ENCODE data around the gene PSTPIP2. TPM values are rescaled to one million over a fixed set of nuclear protein-coding genes. Genes with fewer than 3 reads are reported as not detected.

Gene PSTPIP2
- total and polyA plus RNA-seq, 2 of the 8 experiments (the other 6 are each of a cell fraction or from before 2014, with no cell fraction given): 1.8 to 2.4 TPM

GRCh38 chr18:45962866-45963265, 109.2 kb downstream of the PSTPIP2 start:
- Histone ChIP-seq H3K79me2 (ENCODE audit: control insufficient read depth in 1 of 2, insufficient read depth in 2 of 2, low read length in 2 of 2) (peaks cover 0 to 27% of the 10 kb centered on the region in 2 experiments; a peak in 2 of 4 replicates), H2AK5ac (ENCODE audit: low read depth, low read length) (no peak overlapping the region), H4K5ac (ENCODE audit: insufficient read length, low read depth, low read length) (no peak overlapping the region), H2AFZ (ENCODE audit: low read length) (no peak overlapping the region), H2BK15ac (ENCODE audit: low read length) (no peak overlapping the region), H3K14ac (ENCODE audit: insufficient read length) (no peak overlapping the region), H3K36me3 (ENCODE audit: control insufficient read depth in 2 of 4, insufficient read depth in 4 of 4, low read length in 3 of 4) (no peaks in the 10 kb centered on the region), H3K4me3 (ENCODE audit: extremely low read depth in 1 of 4, insufficient read depth in 2 of 4, low read depth in 3 of 4, low read length in 4 of 4) (no peak overlapping the region), H3K27me3 (replicated peaks in 1 of 4; ENCODE audit: control insufficient read depth in 3 of 4, extremely low read depth in 1 of 4, insufficient read depth in 3 of 4, low read length in 3 of 4) (no peaks in the 10 kb centered on the region; a peak in 2 of 7 replicates), H3K79me1 (ENCODE audit: low read depth, low read length) (no peaks in the 10 kb centered on the region; the same call in 1 of the 2 replicates), H3K18ac (ENCODE audit: extremely low read depth, low read length) (no peak overlapping the region), H3K9ac (replicated peaks in 1 of 4; ENCODE audit: extremely low read depth in 1 of 4, low read depth in 3 of 4, low read length in 3 of 4) (no peak overlapping the region), H3K23ac (ENCODE audit: insufficient read length) (no peak overlapping the region), H3K4me1 (replicated peaks in 1 of 4; ENCODE audit: control insufficient read depth in 3 of 4, insufficient read depth in 4 of 4, low read length in 3 of 4) (no peaks in the 10 kb centered on the region), H2BK12ac (ENCODE audit: low read depth, low read length) (no peak overlapping the region), H2BK5ac (ENCODE audit: low read depth, low read length) (no peak overlapping the region), H4K91ac (replicated peaks; ENCODE audit: insufficient read length, low read length) (no peak overlapping the region), H3K4me2 (ENCODE audit: insufficient read depth in 1 of 2, low read depth in 2 of 2, low read length in 2 of 2) (no peak overlapping the region), H3K4ac (replicated peaks; ENCODE audit: insufficient read length, low read depth, low read length) (no peak overlapping the region), H2BK20ac (ENCODE audit: low read length) (no peak overlapping the region), H4K20me1 (replicated peaks in 1 of 2; ENCODE audit: control insufficient read depth in 1 of 2, insufficient read depth in 2 of 2, low read length in 2 of 2) (peaks cover 0 to 3% of the 10 kb centered on the region in 2 experiments), H3K9me3 (ENCODE audit: insufficient read depth in 2 of 2, low read depth in 1 of 2, low read length in 1 of 2) (no peaks in the 10 kb centered on the region), H2BK120ac (replicated peaks; ENCODE audit: low read depth, low read length) (no peak overlapping the region), H4K8ac (ENCODE audit: extremely low read depth, insufficient read depth, low read length) (no peak overlapping the region), H3K56ac (replicated peaks; ENCODE audit: insufficient read length, low read depth, low read length) (no peak overlapping the region), H3K27ac (ENCODE audit: low read depth, low read length) (no peak overlapping the region), H3K23me2 (ENCODE audit: low read depth, low read length) (peaks cover 7% of the 10 kb centered on the region)
- no peak for TF ChIP-seq ATF2 (IDR thresholded peaks at IDR 0.05; ENCODE audit: low read length)
- ChIA-PET POLR2A (ENCODE audit: partially characterized antibody) (no interaction called here), CTCF (ENCODE audit: partially characterized antibody) (interaction anchor here (1.8 to 1.9 kb wide), 2 partner anchors 83 to 111 kb away, joined by 6 to 9 read pairs; no protein-coding TSS in a partner anchor)
- 85% methylated on average over 5 of the region's 5 CpGs; no CpG with 5 or more reads in 1 of the 2 experiments for WGBS, 2 experiments (ENCODE audit: extremely low coverage in 1 of 2, insufficient coverage in 1 of 2, insufficient read length in 1 of 2, insufficient replicate concordance in 2 of 2, low coverage in 1 of 2, low lambda C conversion rate in 2 of 2, missing lambda C conversion rate in 1 of 2)
- DNase-seq (ENCODE audit: low read depth in 1 of 2, low spot score in 2 of 2) (no peak), FAIRE-seq (no peak)
